ENCODE measurements around the gene TIMP1. TPM values are rescaled to one million over a fixed set of nuclear protein-coding genes. Genes with fewer than 3 reads are reported as not detected.
A peak's percentile ranks its signal among the peaks of the same experiment; 100 is the strongest.

TIMP1 gene
- total RNA-seq (2021) (35.4 to 50.8 TPM (median 50.1 TPM) in 3 replicates), Bru-seq, nascent RNA (percentile 51 among the genes with signal in this experiment)
- long read RNA-seq, experiment 1, transcript TIMP1-201 (6 exons, 892 nt), result major isoform, 58 of 60 reads
- long read RNA-seq, experiment 1, partial matches to known transcripts, result 1 of 60 reads
- long read RNA-seq, experiment 1, other reads (novel, unspliced or antisense), result 0 of 60 reads
- long read RNA-seq, experiment 2, transcript TIMP1-201 (6 exons, 892 nt), result major isoform, 60 of 72 reads
- long read RNA-seq, experiment 2, partial matches to known transcripts, result 7 of 72 reads
- long read RNA-seq, experiment 2, other reads (novel, unspliced or antisense), result 5 of 72 reads
- long read RNA-seq, experiment 3, transcript TIMP1-201 (6 exons, 892 nt), result major isoform, 115 of 118 reads
- long read RNA-seq, experiment 3, partial matches to known transcripts, result 0 of 118 reads
- long read RNA-seq, experiment 3, other reads (novel, unspliced or antisense), result 3 of 118 reads

GRCh38 chrX:47581731-47582647, at the start of gene TIMP1:
TIMP1 (plus strand) TSS chrX:47582436; CDS start chrX:47583416, 980 bp downstream.
- CTCF ChIA-PET, result interaction anchor here (0.6 to 1.8 kb wide), 8 partner anchors 14 to 170 kb away, joined by 3 to 12 read pairs (median 4); no protein-coding TSS in a partner anchor
- H3K4me1 Mint-ChIP-seq, result peaks cover 32% of the 10 kb centered on the region
- no peaks in the 10 kb centered on the region for H3K9me3 Mint-ChIP-seq
- peak within 1 kb of the TSS; percentile 59 for H3K4me3 Mint-ChIP-seq
- H3K36me3 Mint-ChIP-seq, result no peaks in the 10 kb centered on the region
- ATAC-seq (peak; percentile 90), DNase-seq (ENCODE audit: low spot score) (peak; percentile 75)
- no peaks in the 10 kb centered on the region; the same call in 1 of the 2 replicates for H3K27me3 Mint-ChIP-seq (ENCODE audit: low read depth)
- peak within 1 kb of the TSS; percentile 57 for H3K27ac Mint-ChIP-seq
- POLR2A ChIA-PET, result interaction anchor here (0.6 to 1.4 kb wide), 4 partner anchors 8 to 349 kb away, joined by 3 to 8 read pairs (median 3); no protein-coding TSS in a partner anchor
- TF ChIP-seq RELA (CRISPR knock-in tag; IDR thresholded peaks at IDR 0.05; ENCODE audit: borderline replicate concordance) (no peak), STAT6 (CRISPR knock-in tag; conservative IDR thresholded peaks at IDR 0.05; ENCODE audit: low read depth) (no peak), ELF4 (CRISPR knock-in tag; IDR thresholded peaks at IDR 0.05; ENCODE audit: low read depth) (no peak), ZMAT4 (CRISPR knock-in tag; IDR thresholded peaks at IDR 0.05) (no peak), E2F5 (CRISPR knock-in tag; IDR thresholded peaks at IDR 0.05) (no peak), SOX15 (CRISPR knock-in tag; IDR thresholded peaks at IDR 0.05) (no peak), FOXK1 (CRISPR knock-in tag; IDR thresholded peaks at IDR 0.05) (no peak), NR3C1 (CRISPR knock-in tag; conservative IDR thresholded peaks at IDR 0.05; ENCODE audit: low read depth) (no peak), ZNF281 (CRISPR knock-in tag; IDR thresholded peaks at IDR 0.05) (no peak), ZBTB43 (CRISPR knock-in tag; IDR thresholded peaks at IDR 0.05) (no peak), NFATC4 (CRISPR knock-in tag; IDR thresholded peaks at IDR 0.05) (no peak), AR (CRISPR knock-in tag; IDR thresholded peaks at IDR 0.05) (no peak), PRDM15 (CRISPR knock-in tag; IDR thresholded peaks at IDR 0.05) (no peak), MLX (CRISPR knock-in tag; IDR thresholded peaks at IDR 0.05) (no peak), CREM (CRISPR knock-in tag; IDR thresholded peaks at IDR 0.05) (no peak), CBFB (CRISPR knock-in tag; IDR thresholded peaks at IDR 0.05; ENCODE audit: low read depth) (no peak)

Data from WTC11 (cell line).